Measurements from ENCODE around the gene ARL4A.
A peak's percentile ranks its signal among the peaks of the same experiment; 100 is the strongest.
"Not testable (repeated sequence)": the region's sequence is repeated elsewhere in the genome, so short reads cannot be mapped to it uniquely, and the experiment has no call there.

Gene ARL4A

GRCh38 chr7:12686891-12687717 lies at the start of gene ARL4A:
Gene ARL4A (plus strand): TSS chr7:12687633. CDS start chr7:12688255, 622 bp downstream.
- peak; percentile 97 for DNase-seq

GRCh38 chr7:12637819-12638592 lies 49.4 kb upstream of the ARL4A start:
- peak; percentile 43 for DNase-seq

- DNase-seq, result peak; percentile 32
Measured at GRCh38 chr7:12638851-12639456, 48.5 kb upstream of the ARL4A start.

GRCh38 chr7:12640299-12641096 lies 46.9 kb upstream of the ARL4A start:
- DNase-seq, result no peak

- no peak for DNase-seq
Measured at GRCh38 chr7:12641196-12641595, 46.2 kb upstream of the ARL4A start.

- no peak for DNase-seq
Measured at GRCh38 chr7:12642508-12642907, 44.9 kb upstream of the ARL4A start.

- DNase-seq, result no peak
Measured at GRCh38 chr7:12643001-12643643, 44.3 kb upstream of the ARL4A start.

GRCh38 chr7:12643644-12644043 lies 43.8 kb upstream of the ARL4A start:
- DNase-seq, result peak; percentile 73

- not testable (repeated sequence) for DNase-seq
Measured at GRCh38 chr7:12645212-12645611, 42.2 kb upstream of the ARL4A start.

GRCh38 chr7:12646139-12646538 lies 41.3 kb upstream of the ARL4A start:
- no peak for DNase-seq

GRCh38 chr7:12647364-12648219 lies 39.8 kb upstream of the ARL4A start:
- no peak for DNase-seq

- DNase-seq, result no peak
Measured at GRCh38 chr7:12648704-12649261, 38.6 kb upstream of the ARL4A start.

GRCh38 chr7:12649348-12649747 lies 38.1 kb upstream of the ARL4A start:
- no peak for DNase-seq

- DNase-seq, result no peak
Measured at GRCh38 chr7:12650080-12650479, 37.4 kb upstream of the ARL4A start.

GRCh38 chr7:12653110-12653509 lies 34.3 kb upstream of the ARL4A start:
- no peak for DNase-seq

- no peak for DNase-seq
Measured at GRCh38 chr7:12653518-12653917, 33.9 kb upstream of the ARL4A start.

GRCh38 chr7:12655161-12655560 lies 32.3 kb upstream of the ARL4A start:
- no peak for DNase-seq

- not testable (repeated sequence) for DNase-seq
Measured at GRCh38 chr7:12660423-12660822, 27.0 kb upstream of the ARL4A start.

- DNase-seq, result not testable (repeated sequence)
Measured at GRCh38 chr7:12660986-12661385, 26.4 kb upstream of the ARL4A start.

- DNase-seq, result no peak
Measured at GRCh38 chr7:12661581-12661980, 25.9 kb upstream of the ARL4A start.
